GM18526 (cell line): Measurements from ENCODE around the gene TSSK6.

ENCODE experiments used
- POLR2A ChIP-seq: IDR thresholded peaks from 3 replicates; pipeline ENCODE4 v1.6.1; 2011; ENCODE audit not compliant: insufficient read length; ENCODE audit errors: extremely low read depth

Gene TSSK6

GRCh38 chr19:19549804-19550464 lies 34.6 kb upstream of the TSSK6 start:
- TF ChIP-seq POLR2A, result no peak

GRCh38 chr19:19548915-19549759 lies 33.8 kb upstream of the TSSK6 start:
- TF ChIP-seq POLR2A, result no peak

- no peak for TF ChIP-seq POLR2A
These were observed 32.5 kb upstream of the TSSK6 start for GRCh38 chr19:19547674-19548336.

- no peak for TF ChIP-seq POLR2A
These were observed 31.4 kb upstream of the TSSK6 start for GRCh38 chr19:19546751-19547162.

GRCh38 chr19:19545707-19546106 lies 30.4 kb upstream of the TSSK6 start:
- no peak for TF ChIP-seq POLR2A

- no peak for TF ChIP-seq POLR2A
These were observed 29.7 kb upstream of the TSSK6 start for GRCh38 chr19:19544954-19545591.

- TF ChIP-seq POLR2A, result no peak
These were observed 29.1 kb upstream of the TSSK6 start for GRCh38 chr19:19544257-19544953.

- TF ChIP-seq POLR2A, result no peak
These were observed 28.3 kb upstream of the TSSK6 start for GRCh38 chr19:19543640-19544039.

GRCh38 chr19:19543101-19543500 lies 27.8 kb upstream of the TSSK6 start:
- no peak for TF ChIP-seq POLR2A

- no peak for TF ChIP-seq POLR2A
These were observed 27.2 kb upstream of the TSSK6 start for GRCh38 chr19:19542507-19542906.

GRCh38 chr19:19541616-19542015 lies 26.3 kb upstream of the TSSK6 start:
- TF ChIP-seq POLR2A, result no peak

GRCh38 chr19:19540715-19541515 lies 25.6 kb upstream of the TSSK6 start:
- TF ChIP-seq POLR2A, result no peak

- TF ChIP-seq POLR2A, result no peak
These were observed 24.8 kb upstream of the TSSK6 start for GRCh38 chr19:19540064-19540714.

- no peak for TF ChIP-seq POLR2A
These were observed 24.3 kb upstream of the TSSK6 start for GRCh38 chr19:19539698-19540063.
